HL-60 (cell line): Measurements from ENCODE around the gene ANKRD30A.

Experiments used
- DNase-seq, 2 experiments: peaks; one replicate each; pipeline ENCODE4 v3.0.0-alpha.2; 2010 to 2020; ENCODE audit warnings: low read depth in 1 of 2, low spot score in 1 of 2
- H3K27ac ChIP-seq: fragments of 250-450 bp; sonication (Bioruptor Pico); replicated peaks from 2 replicates; pipeline ENCODE4 v1.5.1; 2020; ENCODE audit warnings: mild to moderate bottlenecking, moderate library complexity
- H3K27me3 ChIP-seq: fragments of 250-450 bp; sonication (Bioruptor Pico); 2 replicates; pipeline ENCODE4 v1.5.1; 2021; ENCODE audit warnings: mild to moderate bottlenecking, moderate library complexity; ENCODE audit not compliant: insufficient read depth, poor library complexity, severe bottlenecking
- H3K4me3 ChIP-seq: replicated peaks from 2 replicates; pipeline ENCODE4 v1.5.1; 2011; ENCODE audit warnings: mild to moderate bottlenecking, control low read depth, low read length; ENCODE audit not compliant: insufficient read depth
- GABPA ChIP-seq: IDR thresholded peaks from 2 replicates; pipeline ENCODE4 v1.6.1; 2012; ENCODE audit warnings: low read depth
- POLR2AphosphoS5 ChIP-seq: IDR thresholded peaks from 2 replicates; pipeline ENCODE4 v1.6.1; 2012; ENCODE audit warnings: low read depth
- SPI1 ChIP-seq: IDR thresholded peaks from 2 replicates; pipeline ENCODE4 v1.6.1; 2012; ENCODE audit warnings: low read depth, mild to moderate bottlenecking, borderline replicate concordance
- TF ChIP-seq, protein P1 (sequence below): IDR thresholded peaks from one replicate; pipeline ENCODE4 v1.5.1; 2011; ENCODE audit warnings: low read length, control low read depth, inconsistent platforms; ENCODE audit not compliant: insufficient read depth
- TF ChIP-seq, protein P2 (sequence below): IDR thresholded peaks from 2 replicates; pipeline ENCODE4 v1.6.1; 2012; ENCODE audit warnings: low read depth; ENCODE audit not compliant: insufficient replicate concordance

Gene ANKRD30A

DNA sequence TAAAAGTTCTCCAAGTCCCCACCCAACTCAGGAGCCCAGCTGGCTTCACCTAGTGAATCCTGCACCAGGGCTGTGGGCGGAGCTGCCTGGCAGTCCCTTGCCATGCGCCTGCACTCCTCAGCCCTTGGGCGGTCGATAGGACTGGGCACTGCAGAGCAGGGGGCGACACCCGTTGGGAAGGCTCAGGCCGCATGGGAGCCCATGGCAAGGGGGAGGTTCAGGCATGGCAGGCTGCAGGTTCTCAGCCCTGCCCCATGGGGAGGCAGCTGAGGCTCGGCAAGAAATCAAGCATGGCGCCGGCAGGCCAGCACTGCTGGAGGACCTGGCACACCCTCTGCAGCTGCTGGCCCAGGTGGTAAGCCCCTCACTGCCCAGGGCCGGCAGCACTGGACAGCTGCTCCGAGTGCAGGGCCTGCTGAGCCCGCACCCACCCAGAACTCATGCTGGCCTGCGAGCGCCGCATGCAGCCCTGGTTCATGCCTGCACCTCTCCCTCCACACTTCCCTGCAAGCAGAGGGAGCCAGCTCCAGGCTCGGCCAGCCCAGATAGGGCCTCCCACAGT, 149.9 kb downstream of the ANKRD30A start:
- H3K27ac ChIP-seq: no peak overlapping the region
- no peak for DNase-seq
- no peak for TF ChIP-seq GABPA
- TF ChIP-seq, protein P1, sequence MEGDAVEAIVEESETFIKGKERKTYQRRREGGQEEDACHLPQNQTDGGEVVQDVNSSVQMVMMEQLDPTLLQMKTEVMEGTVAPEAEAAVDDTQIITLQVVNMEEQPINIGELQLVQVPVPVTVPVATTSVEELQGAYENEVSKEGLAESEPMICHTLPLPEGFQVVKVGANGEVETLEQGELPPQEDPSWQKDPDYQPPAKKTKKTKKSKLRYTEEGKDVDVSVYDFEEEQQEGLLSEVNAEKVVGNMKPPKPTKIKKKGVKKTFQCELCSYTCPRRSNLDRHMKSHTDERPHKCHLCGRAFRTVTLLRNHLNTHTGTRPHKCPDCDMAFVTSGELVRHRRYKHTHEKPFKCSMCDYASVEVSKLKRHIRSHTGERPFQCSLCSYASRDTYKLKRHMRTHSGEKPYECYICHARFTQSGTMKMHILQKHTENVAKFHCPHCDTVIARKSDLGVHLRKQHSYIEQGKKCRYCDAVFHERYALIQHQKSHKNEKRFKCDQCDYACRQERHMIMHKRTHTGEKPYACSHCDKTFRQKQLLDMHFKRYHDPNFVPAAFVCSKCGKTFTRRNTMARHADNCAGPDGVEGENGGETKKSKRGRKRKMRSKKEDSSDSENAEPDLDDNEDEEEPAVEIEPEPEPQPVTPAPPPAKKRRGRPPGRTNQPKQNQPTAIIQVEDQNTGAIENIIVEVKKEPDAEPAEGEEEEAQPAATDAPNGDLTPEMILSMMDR: no peak
- no peak for TF ChIP-seq POLR2AphosphoS5
- no peak for TF ChIP-seq SPI1
- TF ChIP-seq, protein P2, sequence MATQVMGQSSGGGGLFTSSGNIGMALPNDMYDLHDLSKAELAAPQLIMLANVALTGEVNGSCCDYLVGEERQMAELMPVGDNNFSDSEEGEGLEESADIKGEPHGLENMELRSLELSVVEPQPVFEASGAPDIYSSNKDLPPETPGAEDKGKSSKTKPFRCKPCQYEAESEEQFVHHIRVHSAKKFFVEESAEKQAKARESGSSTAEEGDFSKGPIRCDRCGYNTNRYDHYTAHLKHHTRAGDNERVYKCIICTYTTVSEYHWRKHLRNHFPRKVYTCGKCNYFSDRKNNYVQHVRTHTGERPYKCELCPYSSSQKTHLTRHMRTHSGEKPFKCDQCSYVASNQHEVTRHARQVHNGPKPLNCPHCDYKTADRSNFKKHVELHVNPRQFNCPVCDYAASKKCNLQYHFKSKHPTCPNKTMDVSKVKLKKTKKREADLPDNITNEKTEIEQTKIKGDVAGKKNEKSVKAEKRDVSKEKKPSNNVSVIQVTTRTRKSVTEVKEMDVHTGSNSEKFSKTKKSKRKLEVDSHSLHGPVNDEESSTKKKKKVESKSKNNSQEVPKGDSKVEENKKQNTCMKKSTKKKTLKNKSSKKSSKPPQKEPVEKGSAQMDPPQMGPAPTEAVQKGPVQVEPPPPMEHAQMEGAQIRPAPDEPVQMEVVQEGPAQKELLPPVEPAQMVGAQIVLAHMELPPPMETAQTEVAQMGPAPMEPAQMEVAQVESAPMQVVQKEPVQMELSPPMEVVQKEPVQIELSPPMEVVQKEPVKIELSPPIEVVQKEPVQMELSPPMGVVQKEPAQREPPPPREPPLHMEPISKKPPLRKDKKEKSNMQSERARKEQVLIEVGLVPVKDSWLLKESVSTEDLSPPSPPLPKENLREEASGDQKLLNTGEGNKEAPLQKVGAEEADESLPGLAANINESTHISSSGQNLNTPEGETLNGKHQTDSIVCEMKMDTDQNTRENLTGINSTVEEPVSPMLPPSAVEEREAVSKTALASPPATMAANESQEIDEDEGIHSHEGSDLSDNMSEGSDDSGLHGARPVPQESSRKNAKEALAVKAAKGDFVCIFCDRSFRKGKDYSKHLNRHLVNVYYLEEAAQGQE: no peak

DNA sequence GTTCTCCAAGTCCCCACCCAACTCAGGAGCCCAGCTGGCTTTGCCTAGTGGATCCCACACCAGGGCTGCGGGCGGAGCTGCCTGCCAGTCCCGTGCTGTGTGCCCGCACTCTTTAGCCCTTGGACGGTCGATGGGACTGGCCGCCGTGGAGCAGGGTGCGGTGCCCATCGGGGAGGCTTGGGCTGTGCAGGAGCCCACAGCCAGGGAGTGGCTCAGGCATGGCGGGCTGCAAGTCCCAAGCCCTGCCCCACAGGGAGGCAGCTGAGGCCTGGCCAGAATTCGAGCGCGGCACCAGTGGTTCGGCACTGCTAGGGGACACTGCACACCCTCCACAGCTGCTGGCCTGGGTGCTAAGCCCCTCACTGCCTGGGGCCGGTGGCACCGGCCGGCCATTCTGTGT, 159.7 kb downstream of the ANKRD30A start:
- TF ChIP-seq POLR2AphosphoS5: no peak
- TF ChIP-seq, protein P1: no peak
- no peak for TF ChIP-seq SPI1
- Histone ChIP-seq H3K27ac (no peak overlapping the region), H3K27me3 (no peaks in the 10 kb centered on the region), H3K4me3 (no peak overlapping the region)
- no peak for DNase-seq

More for the DNA sequence above, 149.9 kb downstream of the ANKRD30A start:
- Histone ChIP-seq H3K27me3 (no peaks in the 10 kb centered on the region), H3K4me3 (no peak overlapping the region)

DNA sequence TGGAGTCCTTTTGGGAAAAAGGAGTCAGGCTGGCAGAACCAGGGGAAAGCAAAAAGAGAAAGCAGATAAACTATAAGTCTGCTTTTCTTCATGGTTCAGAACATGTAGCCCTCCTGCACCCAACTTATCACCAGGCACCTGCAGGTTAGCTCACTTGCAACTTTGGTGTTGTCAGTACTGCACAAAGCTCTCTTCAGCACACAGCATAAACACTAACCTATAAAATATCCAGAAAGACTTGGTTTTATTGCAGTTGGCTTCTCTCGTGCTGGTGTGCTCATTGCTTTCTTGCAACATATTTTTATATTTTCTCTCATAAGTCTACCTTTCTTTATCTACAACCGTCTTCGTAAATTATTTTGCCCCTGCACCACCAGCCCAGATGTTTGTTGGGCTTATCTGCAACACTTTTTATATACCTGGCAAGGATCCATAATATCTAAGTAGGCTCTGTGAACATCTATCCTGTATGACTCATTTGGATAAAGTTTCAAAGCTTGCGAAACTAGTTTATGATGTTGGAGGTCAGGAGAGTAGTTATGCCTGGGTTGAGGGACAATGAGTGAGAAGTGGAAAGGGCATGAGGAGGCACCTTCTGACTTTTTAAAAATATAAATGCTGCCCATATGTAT, 164.6 kb downstream of the ANKRD30A start:
- Histone ChIP-seq H3K4me3 (no peak overlapping the region), H3K27ac (no peak overlapping the region), H3K27me3 (no peaks in the 10 kb centered on the region)
- TF ChIP-seq SPI1: no peak
- no peak for DNase-seq

DNA sequence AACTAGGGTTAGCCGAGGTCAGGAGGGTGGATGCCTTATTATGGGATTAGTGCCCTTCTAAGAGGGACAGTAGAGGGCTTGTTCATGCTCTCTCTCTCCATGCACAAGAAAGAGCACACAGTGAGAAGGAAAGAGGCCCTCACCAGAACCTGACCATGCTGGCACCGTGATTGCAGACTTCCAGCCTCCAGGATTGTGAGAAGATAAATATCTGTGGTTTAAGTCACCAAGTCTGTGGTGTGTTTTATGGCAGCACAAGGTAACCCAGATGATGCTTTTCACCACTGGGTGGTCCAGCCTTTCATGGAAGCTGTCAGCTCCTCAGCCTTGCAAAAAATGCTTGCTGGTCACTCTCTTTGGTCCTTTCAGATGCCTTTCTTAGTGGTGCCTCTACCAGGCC, 175.9 kb downstream of the ANKRD30A start:
- H3K4me3 ChIP-seq: no peak overlapping the region
- no peak for DNase-seq
- TF ChIP-seq POLR2AphosphoS5: no peak
- no peak for TF ChIP-seq SPI1
- no peak for TF ChIP-seq GABPA
- TF ChIP-seq, protein P2: no peak
- TF ChIP-seq, protein P1: no peak
- H3K27ac ChIP-seq: no peak overlapping the region
- H3K27me3 ChIP-seq: no peaks in the 10 kb centered on the region
